Muscle of leg (tissue), 11 donors: ENCODE measurements around the gene RRAS2. TPM values are rescaled to one million over a fixed set of nuclear protein-coding genes. Genes with fewer than 3 reads are reported as not detected.

Experiments used
- DNase-seq: peaks from one replicate; pipeline ENCODE4 v3.0.0; 2013
- H3K27ac ChIP-seq: one replicate; pipeline ENCODE4 v1.5.1; 2013; ENCODE audit warnings: mild to moderate bottlenecking, low read length, control low read depth
- H3K27me3 ChIP-seq: one replicate; pipeline ENCODE4 v1.6.1; 2013; ENCODE audit warnings: low read length; ENCODE audit not compliant: control insufficient read depth, insufficient read depth
- H3K36me3 ChIP-seq: one replicate; pipeline ENCODE4 v1.6.1; 2013; ENCODE audit warnings: low read length; ENCODE audit not compliant: control insufficient read depth, insufficient read depth
- H3K4me1 ChIP-seq: one replicate; pipeline ENCODE4 v1.6.1; 2013; ENCODE audit warnings: low read length; ENCODE audit not compliant: control insufficient read depth, insufficient read depth
- H3K4me3 ChIP-seq: one replicate; pipeline ENCODE4 v1.5.1; 2013; ENCODE audit warnings: low read length, control low read depth
- H3K9me3 ChIP-seq: replicated peaks from 2 replicates; pipeline ENCODE4 v1.6.1; 2013; ENCODE audit warnings: low read depth, low read length; ENCODE audit not compliant: control insufficient read depth
- WGBS: methylation state at CpG from one replicate; pipeline ENCODE4 v1.1.5; 2013; ENCODE audit warnings: missing lambda C conversion rate; ENCODE audit not compliant: insufficient coverage; 5-methylcytosine and 5-hydroxymethylcytosine counted together
- polyA plus RNA-seq, 8 donors: library from polyadenylated mRNA; unstranded; fragments of 120-200 nt; gene quantifications; one replicate each; pipeline versions ENCODE4 v1.2.1 to v1.2.3, GENCODE V29; 2013; ENCODE audit warnings: inconsistent platforms in 1 of 8, low replicate concordance in 1 of 8; ENCODE audit not compliant: insufficient read length in 8 of 8, insufficient read depth in 1 of 8
- total RNA-seq: library from RNA; stranded (reverse); fragments of 120-200 nt; gene quantifications from one replicate; pipeline ENCODE4 v1.2.4, GENCODE V29; 2013

The RRAS2 gene
- total and polyA plus RNA-seq, 9 donors: 34.4 to 49.3 (median 39.4) TPM

- no peaks in the 10 kb centered on the region for H3K9me3 ChIP-seq
- 83% methylated on average over 1 of the region's 1 CpG for WGBS
- H3K27ac ChIP-seq: no peak overlapping the region
- no peaks in the 10 kb centered on the region for H3K4me1 ChIP-seq
- H3K4me3 ChIP-seq: no peak overlapping the region
- no peak for DNase-seq
- H3K36me3 ChIP-seq: no peaks in the 10 kb centered on the region
- H3K27me3 ChIP-seq: peaks cover 2% of the 10 kb centered on the region
These were observed 123.3 kb downstream of the RRAS2 start for GRCh38 chr11:14235701-14236100.

GRCh38 chr11:14234446-14234845 lies 124.5 kb downstream of the RRAS2 start:
- 69% methylated on average over 3 of the region's 6 CpGs for WGBS
- DNase-seq: no peak
- no peaks in the 10 kb centered on the region for H3K36me3 ChIP-seq
- no peaks in the 10 kb centered on the region for H3K4me1 ChIP-seq
- peaks cover 6% of the 10 kb centered on the region for H3K27me3 ChIP-seq
- H3K9me3 ChIP-seq: no peaks in the 10 kb centered on the region
- no peak overlapping the region for H3K4me3 ChIP-seq
- H3K27ac ChIP-seq: no peak overlapping the region

GRCh38 chr11:14232652-14233051 lies 126.3 kb downstream of the RRAS2 start:
- no peaks in the 10 kb centered on the region for H3K4me1 ChIP-seq
- H3K27me3 ChIP-seq: peaks cover 7% of the 10 kb centered on the region
- no peaks in the 10 kb centered on the region for H3K36me3 ChIP-seq
- DNase-seq: no peak
- WGBS: 70% methylated on average over 2 of the region's 6 CpGs
- H3K4me3 ChIP-seq: no peak overlapping the region
- no peaks in the 10 kb centered on the region for H3K9me3 ChIP-seq
- no peak overlapping the region for H3K27ac ChIP-seq

- Histone ChIP-seq H3K4me3 (no peak overlapping the region), H3K4me1 (no peaks in the 10 kb centered on the region), H3K36me3 (no peaks in the 10 kb centered on the region), H3K27me3 (peaks cover 7% of the 10 kb centered on the region), H3K9me3 (peaks cover 5% of the 10 kb centered on the region), H3K27ac (no peak overlapping the region)
- 83% methylated on average over 5 of the region's 6 CpGs for WGBS
- no peak for DNase-seq
These were observed 128.6 kb downstream of the RRAS2 start for GRCh38 chr11:14230407-14230806.

- no peaks in the 10 kb centered on the region for H3K36me3 ChIP-seq
- WGBS: 60% methylated on average over 7 of the region's 11 CpGs
These were observed 129.5 kb downstream of the RRAS2 start for GRCh38 chr11:14229472-14229871.

GRCh38 chr11:14228356-14228755 lies 130.6 kb downstream of the RRAS2 start:
- WGBS: no CpG with 5 or more reads among the region's 2 CpGs
- Histone ChIP-seq H3K4me1 (no peaks in the 10 kb centered on the region), H3K27me3 (peaks cover 7% of the 10 kb centered on the region), H3K4me3 (no peak overlapping the region), H3K9me3 (peaks cover 5% of the 10 kb centered on the region), H3K27ac (no peak overlapping the region), H3K36me3 (no peaks in the 10 kb centered on the region)
- DNase-seq: no peak

More at GRCh38 chr11:14229472-14229871, 129.5 kb downstream of the RRAS2 start:
- no peak for DNase-seq
- Histone ChIP-seq H3K27me3 (peaks cover 7% of the 10 kb centered on the region), H3K4me1 (no peaks in the 10 kb centered on the region), H3K27ac (no peak overlapping the region), H3K4me3 (no peak overlapping the region), H3K9me3 (peaks cover 5% of the 10 kb centered on the region)

Other genes starting within 250 kb of the RRAS2 start
- 128 TPM for gene COPB1, start 140.6 kb upstream of the RRAS2 start, total RNA-seq
- gene COPB1, start 140.6 kb upstream of the RRAS2 start, polyA plus RNA-seq: 100 to 1,000 TPM in 3 of 8 donors, 10 to 100 TPM in 5; 77.5 to 120 (median 93.2) TPM
- 143 TPM for gene PSMA1, start 161.2 kb upstream of the RRAS2 start, total RNA-seq
- 100 to 1,000 TPM in 7 of 8 donors, 10 to 100 TPM in 1; 98.6 to 127 (median 119) TPM for gene PSMA1, start 161.2 kb upstream of the RRAS2 start, polyA plus RNA-seq